ENCODE results near the gene CAMK2A. TPM values are rescaled to one million over a fixed set of nuclear protein-coding genes. Genes with fewer than 3 reads are reported as not detected.

The CAMK2A gene
- total RNA-seq, 1 donor, result 0.09 TPM

- no peak for TF ChIP-seq CTCF (IDR thresholded peaks at IDR 0.05; ENCODE audit: insufficient read depth, low read length)
- no peak for DNase-seq (ENCODE audit: low read depth)
These were observed 32.6 kb upstream of the CAMK2A start for GRCh38 chr5:150322202-150322601.

GRCh38 chr5:150321784-150322183 lies 32.2 kb upstream of the CAMK2A start:
- H3K4me3 ChIP-seq (ENCODE audit: low read depth, low read length), result no peak overlapping the region
- TF ChIP-seq CTCF (IDR thresholded peaks at IDR 0.05; ENCODE audit: insufficient read depth, low read length), result no peak
- DNase-seq (ENCODE audit: low read depth), result peak; percentile 25

More at GRCh38 chr5:150322202-150322601, 32.6 kb upstream of the CAMK2A start:
- H3K4me3 ChIP-seq (ENCODE audit: low read depth, low read length), result no peak overlapping the region

GRCh38 chr5:150321211-150321610 lies 31.6 kb upstream of the CAMK2A start:
- TF ChIP-seq CTCF (IDR thresholded peaks at IDR 0.05; ENCODE audit: insufficient read depth, low read length), result no peak
- no peak for DNase-seq (ENCODE audit: low read depth)

GRCh38 chr5:150320044-150320613 lies 30.6 kb upstream of the CAMK2A start:
- DNase-seq (ENCODE audit: low read depth), result peak; percentile 81
- no peak for TF ChIP-seq CTCF (IDR thresholded peaks at IDR 0.05; ENCODE audit: insufficient read depth, low read length)
- no peak overlapping the region for H3K4me3 ChIP-seq (ENCODE audit: low read depth, low read length)

More at GRCh38 chr5:150321211-150321610, 31.6 kb upstream of the CAMK2A start:
- no peak overlapping the region for H3K4me3 ChIP-seq (ENCODE audit: low read depth, low read length)

- no peak for DNase-seq (ENCODE audit: low read depth)
- no peak overlapping the region for H3K4me3 ChIP-seq (ENCODE audit: low read depth, low read length)
- no peak for TF ChIP-seq CTCF (IDR thresholded peaks at IDR 0.05; ENCODE audit: insufficient read depth, low read length)
These were observed 29.9 kb upstream of the CAMK2A start for GRCh38 chr5:150319484-150319790.

- no peak for TF ChIP-seq CTCF (IDR thresholded peaks at IDR 0.05; ENCODE audit: insufficient read depth, low read length)
- no peak overlapping the region for H3K4me3 ChIP-seq (ENCODE audit: low read depth, low read length)
- no peak for DNase-seq (ENCODE audit: low read depth)
These were observed 29.3 kb upstream of the CAMK2A start for GRCh38 chr5:150318613-150319483.

Data from fibroblast of the aortic adventitia (primary cell).